HEK293T (cell line): ENCODE data around the gene RIT1.
"Not testable (repeated sequence)": the region's sequence is repeated elsewhere in the genome, so short reads cannot be mapped to it uniquely, and the experiment has no call there.

ENCODE experiments used
- BHLHE40 ChIP-seq: fragments of 450-650 bp; IDR thresholded peaks from 2 replicates; pipeline ENCODE4 v1.6.1; 2016; ENCODE audit warnings: mild to moderate bottlenecking, moderate library complexity, borderline replicate concordance
- ELF4 ChIP-seq: fragments of 450-650 bp; IDR thresholded peaks from 2 replicates; pipeline ENCODE4 v1.6.1; 2017; ENCODE audit warnings: antibody characterized with exemption
- FOXA1 ChIP-seq: fragments of 450-650 bp; IDR thresholded peaks from 2 replicates; pipeline ENCODE4 v1.6.1; 2016; ENCODE audit warnings: mild to moderate bottlenecking
- FOXM1 ChIP-seq: fragments of 450-650 bp; IDR thresholded peaks from 2 replicates; pipeline ENCODE4 v1.6.1; 2017; ENCODE audit warnings: mild to moderate bottlenecking, borderline replicate concordance
- L3MBTL2 ChIP-seq: fragments of 450-650 bp; conservative IDR thresholded peaks from 2 replicates; pipeline ENCODE4 v1.6.1; 2016; ENCODE audit warnings: mild to moderate bottlenecking
- LEF1 ChIP-seq: fragments of 450-650 bp; IDR thresholded peaks from 2 replicates; pipeline ENCODE4 v1.6.1; 2017; ENCODE audit warnings: mild to moderate bottlenecking, borderline replicate concordance
- NFRKB ChIP-seq: fragments of 450-650 bp; IDR thresholded peaks from 2 replicates; pipeline ENCODE4 v1.6.1; 2016; ENCODE audit warnings: mild to moderate bottlenecking, moderate library complexity
- SP1 ChIP-seq: fragments of 450-650 bp; IDR thresholded peaks from 2 replicates; pipeline ENCODE4 v1.6.1; 2017
- TARDBP ChIP-seq: fragments of 450-650 bp; IDR thresholded peaks from 2 replicates; pipeline ENCODE4 v1.6.1; 2016
- ZNF384 ChIP-seq: fragments of 450-650 bp; IDR thresholded peaks from 2 replicates; pipeline ENCODE4 v1.6.1; 2016

- not testable (repeated sequence) for TF ChIP-seq FOXM1, L3MBTL2, ZNF384, FOXA1, LEF1, BHLHE40, NFRKB, ELF4, TARDBP, SP1
Observed at GRCh38 chr1:155895617-155896016, 15.5 kb downstream of the RIT1 start.
